Endothelial cell of umbilical vein (primary cell): ENCODE data around the gene PRDM8. TPM values are rescaled to one million over a fixed set of nuclear protein-coding genes. Genes with fewer than 3 reads are reported as not detected.

ENCODE experiments used
- BruUV-seq: library from RNA; stranded (reverse); fragments of 400-500 nt; replicated peaks from 2 replicates; lab custom pipeline; 2021; lab: Mats Ljungman, UMichigan
- CTCF ChIA-PET: fragments of 300-600, 350-600 bp; sonication (Branson Sonifier 250); formaldehyde crosslinking; loops from one replicate; lab custom pipeline; 2021; ENCODE audit warnings: antibody characterized with exemption, inconsistent platforms; lab: Charles Lee
- POLR2A ChIA-PET: fragments of 300-600, 350-600 bp; sonication (Branson Sonifier 250); formaldehyde crosslinking; loops from one replicate; lab custom pipeline; 2021; ENCODE audit warnings: antibody characterized with exemption, inconsistent platforms; lab: Charles Lee
- DNase-seq: peaks from one replicate; pipeline ENCODE4 v3.0.0-alpha.2; 2011; ENCODE audit warnings: low read depth, low spot score
- FAIRE-seq: peaks from 2 replicates; lab custom pipeline; 2011; peaks lifted over from hg19 to GRCh38; lab: Jason Lieb, UNC
- H2AFZ ChIP-seq: 2 replicates; pipeline ENCODE4 v1.6.0; 2012; ENCODE audit warnings: low read depth, low read length, control low read depth, inconsistent platforms
- H3K27ac ChIP-seq: 2 replicates; pipeline ENCODE4 v1.5.1; 2011; ENCODE audit warnings: low read depth, mild to moderate bottlenecking, control low read depth, low read length, moderate library complexity; ENCODE audit not compliant: insufficient read depth
- H3K27me3 ChIP-seq, 2 experiments: 2 replicates each; pipeline versions ENCODE4 v1.6.0 to v1.6.1; 2011; ENCODE audit warnings: low read length in 2 of 2, mixed read lengths in 1 of 2; ENCODE audit not compliant: control insufficient read depth in 2 of 2, insufficient read depth in 2 of 2
- H3K36me3 ChIP-seq, 2 experiments: 2 replicates in 1 of 2; 3 replicates in 1 of 2; pipeline ENCODE4 v1.5.1; 2011; ENCODE audit warnings: low read length in 2 of 2, mild to moderate bottlenecking in 1 of 2, moderate library complexity in 1 of 2; ENCODE audit not compliant: control insufficient read depth in 2 of 2, insufficient read depth in 2 of 2; ENCODE audit errors: extremely low read depth in 1 of 2
- H3K4me1 ChIP-seq: 3 replicates; pipeline ENCODE4 v1.5.1; 2011; ENCODE audit warnings: mild to moderate bottlenecking, low read length; ENCODE audit not compliant: control insufficient read depth, insufficient read depth; ENCODE audit errors: extremely low read depth
- H3K4me2 ChIP-seq: 2 replicates; pipeline ENCODE4 v1.6.1; 2011; ENCODE audit warnings: low read length, control low read depth, mixed read lengths; ENCODE audit not compliant: insufficient read depth
- H3K4me3 ChIP-seq, 3 experiments: fragments of 200-600 bp in 1 of 3; sonication (generic), shearing (Covaris generic) in 1 of 3; replicated peaks in 1 of 3; 2 replicates each; pipeline ENCODE4 v1.5.1; 2011 to 2016; ENCODE audit warnings: control low read depth in 3 of 3, low read length in 3 of 3, mild to moderate bottlenecking in 2 of 3, inconsistent platforms in 1 of 3, low read depth in 1 of 3, moderate library complexity in 1 of 3; ENCODE audit not compliant: insufficient read depth in 1 of 3
- H3K79me2 ChIP-seq: 2 replicates; pipeline ENCODE4 v1.6.0; 2012; ENCODE audit warnings: low read length, inconsistent platforms; ENCODE audit not compliant: control insufficient read depth, insufficient read depth
- H3K9ac ChIP-seq: replicated peaks from 2 replicates; pipeline ENCODE3; 2011; ENCODE audit warnings: low read length, control low read depth; ENCODE audit not compliant: insufficient read depth; ENCODE audit errors: extremely low read depth
- H3K9me1 ChIP-seq: replicated peaks from 3 replicates; pipeline ENCODE4 v1.6.0; 2011; ENCODE audit warnings: mild to moderate bottlenecking, low read length; ENCODE audit not compliant: control insufficient read depth, insufficient read depth; ENCODE audit errors: extremely low read depth
- H3K9me3 ChIP-seq: replicated peaks from 2 replicates; pipeline ENCODE4 v1.5.1; 2012; ENCODE audit warnings: low read length, inconsistent platforms; ENCODE audit not compliant: control insufficient read depth, insufficient read depth
- H4K20me1 ChIP-seq: replicated peaks from 2 replicates; pipeline ENCODE3; 2011; ENCODE audit warnings: mild to moderate bottlenecking, low read length; ENCODE audit not compliant: control insufficient read depth, insufficient read depth; ENCODE audit errors: extremely low read depth
- EZH2 ChIP-seq: IDR thresholded peaks from 2 replicates; pipeline ENCODE4 v1.6.1; 2012; ENCODE audit warnings: borderline replicate concordance, low read depth, mild to moderate bottlenecking, moderate library complexity, low read length, inconsistent platforms; ENCODE audit not compliant: severe bottlenecking
- FOS ChIP-seq: IDR thresholded peaks from 2 replicates; pipeline ENCODE4 v1.6.1; 2011; ENCODE audit warnings: mild to moderate bottlenecking, low read length, moderate library complexity, borderline replicate concordance; ENCODE audit not compliant: insufficient read depth
- GATA2 ChIP-seq: IDR thresholded peaks from 2 replicates; pipeline ENCODE4 v1.7.0; 2011; ENCODE audit warnings: low read depth, mild to moderate bottlenecking, moderate library complexity, mixed read lengths, low read length; ENCODE audit not compliant: insufficient read length, insufficient read depth
- JUN ChIP-seq: IDR thresholded peaks from 2 replicates; pipeline ENCODE4 v1.6.1; 2011; ENCODE audit warnings: borderline replicate concordance, low read depth; ENCODE audit not compliant: insufficient read length, insufficient read depth
- MYC ChIP-seq: IDR thresholded peaks from one replicate; pipeline ENCODE4 v1.6.1; 2011; ENCODE audit warnings: mild to moderate bottlenecking, low read depth, low read length
- POLR2A ChIP-seq: IDR thresholded peaks from 2 replicates; pipeline ENCODE4 v1.6.1; 2012; ENCODE audit warnings: low read depth, mild to moderate bottlenecking, control low read depth, low read length
- POLR2AphosphoS5 ChIP-seq: IDR thresholded peaks from 2 replicates; pipeline ENCODE4 v1.6.1; 2012; ENCODE audit warnings: low read depth, mild to moderate bottlenecking, control low read depth, low read length, moderate library complexity; ENCODE audit not compliant: insufficient read depth
- dilution Hi-C: fragments of 300-500 bp; cut with MboI; formaldehyde crosslinking; loops from one replicate; pipeline ENCODE4 v1.15.0; 2019; ENCODE audit warnings: low sequenced_read_pairs; ENCODE audit not compliant: extremely low pct_ligation_motif_present
- intact Hi-C: fragments of 100-400 bp; cut with micrococcal nuclease; formaldehyde crosslinking; loops from one replicate; pipeline ENCODE4 v1.10.0; 2022
- polyA plus RNA-seq, 4 experiments: library from polyadenylated mRNA; depleted of rRNA in 3 of 4; stranded (reverse) in 3 of 4; unstranded in 1 of 4; fragments of >200 nt; gene quantifications; 2 replicates each; pipeline versions ENCODE4 v1.2.1 to v1.2.3, GENCODE V29; 2011 to 2012; ENCODE audit warnings: missing spikeins in 1 of 4
- total RNA-seq: library from RNA; stranded (reverse); gene quantifications from 2 replicates; pipeline ENCODE4 v1.2.3, GENCODE V29; 2021
- TF ChIP-seq, protein P1 (sequence below): IDR thresholded peaks from 2 replicates; pipeline ENCODE4 v1.6.1; 2011; ENCODE audit not compliant: insufficient read depth, insufficient read length
- TF ChIP-seq, protein P2 (sequence below), 2 donors: IDR thresholded peaks; 1 replicate in 1 of 2; 2 replicates in 1 of 2; pipeline ENCODE4 v1.5.1; 2011; ENCODE audit warnings: low read length in 2 of 2, mild to moderate bottlenecking in 2 of 2, moderate library complexity in 2 of 2, control low read depth in 1 of 2, inconsistent platforms in 1 of 2, low read depth in 1 of 2; ENCODE audit not compliant: insufficient read depth in 1 of 2; ENCODE audit errors: extremely low read depth in 1 of 2

PRDM8 gene
- total and polyA plus RNA-seq, 2 donors (not counting 3 experiments of a cell fraction or from before 2014, with no cell fraction given), result 0.28 to 0.82 TPM

DNA sequence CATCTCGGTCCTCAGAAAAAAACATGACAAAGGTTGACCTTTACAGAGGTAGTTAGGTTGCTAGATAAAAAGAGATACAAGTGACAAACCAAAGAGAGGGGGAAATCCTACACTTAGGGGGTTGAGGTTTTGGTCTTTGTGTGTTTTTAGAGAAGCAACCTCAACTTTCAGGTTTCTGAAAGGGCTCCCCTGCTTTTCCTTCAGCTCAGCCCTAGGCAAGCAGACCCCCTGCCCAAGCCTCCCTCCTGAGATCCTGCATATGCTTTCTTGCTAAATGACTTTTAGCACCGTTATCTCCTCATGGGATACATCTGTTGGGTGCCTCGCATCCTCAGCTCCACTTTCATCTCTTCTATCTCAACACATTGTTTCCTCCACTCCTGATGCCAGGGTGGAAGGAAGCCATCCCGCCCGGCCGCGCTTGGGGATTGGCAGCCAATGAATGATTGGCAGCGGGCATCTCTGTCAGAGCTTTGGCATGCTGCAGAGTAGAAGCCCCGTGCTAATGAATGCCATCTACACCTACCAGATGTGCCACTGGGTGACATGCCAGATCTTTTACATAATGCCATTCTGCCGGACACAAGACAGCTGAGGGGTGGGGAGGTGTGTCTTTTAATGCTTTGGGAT, 15.0 kb upstream of the PRDM8 start:
- dilution Hi-C loops, result no loop called here
- Histone ChIP-seq H2AFZ (peak overlapping the region; percentile 64), H3K36me3 (no peaks in the 10 kb centered on the region), H3K9me1 (no peaks in the 10 kb centered on the region), H3K9me3 (no peaks in the 10 kb centered on the region), H3K9ac (no peak overlapping the region), H3K79me2 (no peaks in the 10 kb centered on the region), H3K4me2 (no peak overlapping the region), H4K20me1 (no peaks in the 10 kb centered on the region), H3K27ac (no peak overlapping the region), H3K4me3 (no peak overlapping the region), H3K27me3 (peaks cover 26 to 29% of the 10 kb centered on the region in 2 experiments), H3K4me1 (peaks cover 27% of the 10 kb centered on the region)
- FAIRE-seq, result peak; percentile 72
- POLR2A ChIA-PET, result no interaction called here
- no TSS peak for BruUV-seq
- TF ChIP-seq JUN (no peak), FOS (no peak), POLR2A (no peak), EZH2 (no peak), GATA2 (no peak), POLR2AphosphoS5 (no peak), MYC (no peak)
- TF ChIP-seq, protein P1, sequence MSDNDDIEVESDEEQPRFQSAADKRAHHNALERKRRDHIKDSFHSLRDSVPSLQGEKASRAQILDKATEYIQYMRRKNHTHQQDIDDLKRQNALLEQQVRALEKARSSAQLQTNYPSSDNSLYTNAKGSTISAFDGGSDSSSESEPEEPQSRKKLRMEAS, result no peak
- TF ChIP-seq, protein P2, sequence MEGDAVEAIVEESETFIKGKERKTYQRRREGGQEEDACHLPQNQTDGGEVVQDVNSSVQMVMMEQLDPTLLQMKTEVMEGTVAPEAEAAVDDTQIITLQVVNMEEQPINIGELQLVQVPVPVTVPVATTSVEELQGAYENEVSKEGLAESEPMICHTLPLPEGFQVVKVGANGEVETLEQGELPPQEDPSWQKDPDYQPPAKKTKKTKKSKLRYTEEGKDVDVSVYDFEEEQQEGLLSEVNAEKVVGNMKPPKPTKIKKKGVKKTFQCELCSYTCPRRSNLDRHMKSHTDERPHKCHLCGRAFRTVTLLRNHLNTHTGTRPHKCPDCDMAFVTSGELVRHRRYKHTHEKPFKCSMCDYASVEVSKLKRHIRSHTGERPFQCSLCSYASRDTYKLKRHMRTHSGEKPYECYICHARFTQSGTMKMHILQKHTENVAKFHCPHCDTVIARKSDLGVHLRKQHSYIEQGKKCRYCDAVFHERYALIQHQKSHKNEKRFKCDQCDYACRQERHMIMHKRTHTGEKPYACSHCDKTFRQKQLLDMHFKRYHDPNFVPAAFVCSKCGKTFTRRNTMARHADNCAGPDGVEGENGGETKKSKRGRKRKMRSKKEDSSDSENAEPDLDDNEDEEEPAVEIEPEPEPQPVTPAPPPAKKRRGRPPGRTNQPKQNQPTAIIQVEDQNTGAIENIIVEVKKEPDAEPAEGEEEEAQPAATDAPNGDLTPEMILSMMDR (IDR thresholded peaks at IDR 0.05; ENCODE audit: extremely low read depth in 1 of 2, insufficient read depth in 1 of 2, low read depth in 1 of 2, low read length in 2 of 2), result no peak
- intact Hi-C loops, result no loop called here
- CTCF ChIA-PET, result interaction anchor here (1.2 to 9.8 kb wide), 9 partner anchors 10 to 808 kb away, joined by 3 to 104 read pairs (median 9); partner anchors contain the start of gene ANTXR2
- DNase-seq, result no peak
